ENCODE data around the gene WNK4. TPM values are rescaled to one million over a fixed set of nuclear protein-coding genes. Genes with fewer than 3 reads are reported as not detected.
"Not testable (repeated sequence)": the region's sequence is repeated elsewhere in the genome, so short reads cannot be mapped to it uniquely, and the experiment has no call there.

WNK4 gene
- total RNA-seq, result under 1 TPM; 0.42 to 0.64 TPM

DNA sequence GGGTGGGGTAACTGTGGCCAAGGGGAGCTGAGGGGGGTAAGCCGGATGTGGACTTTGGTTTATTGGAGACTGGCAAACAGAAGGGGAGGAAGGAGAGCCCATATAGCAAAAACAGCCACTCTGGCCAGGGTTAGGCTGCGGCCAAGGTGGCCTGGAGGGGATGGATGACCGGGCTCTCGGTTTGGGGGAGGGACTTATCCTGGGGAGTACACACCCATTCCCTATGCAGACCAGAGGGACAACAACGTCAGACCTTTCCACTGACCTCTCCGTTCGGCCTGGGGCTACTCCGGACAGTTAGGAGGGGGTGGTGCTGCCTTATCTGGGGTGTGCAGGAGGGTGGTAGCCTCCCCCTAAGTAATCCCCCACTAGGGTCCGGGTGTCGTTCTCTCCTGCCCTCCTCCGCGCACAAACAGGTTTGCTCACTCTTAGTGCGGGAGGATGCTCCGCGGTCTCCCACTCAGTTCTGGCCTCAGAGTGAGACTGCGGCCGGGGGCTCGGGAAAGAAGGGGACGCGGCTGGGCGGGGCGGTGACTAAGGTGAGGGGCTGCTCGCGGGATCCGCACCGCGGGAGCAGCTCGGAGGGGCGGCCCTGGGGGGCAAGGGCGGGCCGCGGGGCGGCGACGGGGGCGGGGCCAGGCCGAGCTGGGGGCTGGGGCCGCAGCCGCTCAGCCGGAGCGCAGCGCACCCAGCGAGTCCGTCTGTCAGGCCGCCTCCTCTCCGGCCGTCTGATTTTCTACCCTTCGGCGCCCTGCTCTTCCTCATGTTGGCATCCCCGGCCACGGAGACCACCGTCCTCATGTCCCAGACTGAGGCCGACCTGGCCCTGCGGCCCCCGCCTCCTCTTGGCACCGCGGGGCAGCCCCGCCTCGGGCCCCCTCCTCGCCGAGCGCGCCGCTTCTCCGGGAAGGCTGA, at the start of gene WNK4:
WNK4 (plus strand) TSS at position 675 of the 915 bp plus-strand sequence; CDS start at position 764, 89 bp downstream.
- Mint-ChIP-seq H3K4me1 (peaks cover 18% of the 10 kb centered on the region), H3K4me3 (no peak within 1 kb of the TSS), H3K27me3 (peaks cover 32% of the 10 kb centered on the region), H3K27ac (no peak within 1 kb of the TSS), H3K36me3 (ENCODE audit: low read depth) (peaks cover 26% of the 10 kb centered on the region), H3K9me3 (ENCODE audit: low read depth) (no peaks in the 10 kb centered on the region)
- DNase-seq (no peak), ATAC-seq (peak; percentile 25)
- ChIA-PET POLR2A (interaction anchor here (0.5 kb wide), 1 partner anchor 178 kb away, joined by 4 read pairs; no protein-coding TSS in a partner anchor), CTCF (no interaction called here)
- intact Hi-C loops (cut with DNase I, micrococcal nuclease), result no loop called here

DNA sequence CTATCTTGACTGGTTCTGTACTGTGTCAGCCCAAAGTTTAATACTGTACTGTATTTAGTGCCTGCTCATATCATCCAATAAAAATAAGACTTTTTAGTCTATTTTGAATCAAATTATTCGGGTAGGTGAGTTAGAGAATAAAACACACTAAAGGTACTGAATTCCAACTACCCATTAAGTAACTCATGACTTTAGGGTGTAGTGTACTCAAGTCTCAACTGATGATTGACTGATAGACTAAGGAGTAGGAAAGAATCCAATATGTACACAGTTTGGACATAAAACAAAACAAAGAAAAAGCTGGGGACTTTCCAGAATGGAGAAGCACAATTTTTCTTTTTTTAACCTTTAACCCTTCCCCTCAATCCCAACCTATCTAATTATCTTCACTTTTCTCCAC, 39.7 kb upstream of the WNK4 start:
- H3K27me3 Mint-ChIP-seq, result no peaks in the 10 kb centered on the region
- POLR2A ChIA-PET, result no interaction called here
- intact Hi-C loops (cut with DNase I, micrococcal nuclease), result loop anchor here in 1 of 2 experiments (5.0 kb wide), 1 partner anchor 577 kb away; no protein-coding TSS in a partner anchor
- CTCF ChIA-PET, result interaction anchor here (0.5 kb wide), 1 partner anchor 9 kb away, joined by 3 read pairs; no protein-coding TSS in a partner anchor
- H3K4me3 Mint-ChIP-seq, result no peak overlapping the region
- H3K36me3 Mint-ChIP-seq (ENCODE audit: low read depth), result peaks cover 2% of the 10 kb centered on the region
- peaks cover 2% of the 10 kb centered on the region for H3K9me3 Mint-ChIP-seq (ENCODE audit: low read depth)
- H3K27ac Mint-ChIP-seq, result no peak overlapping the region
- ATAC-seq (no peak), DNase-seq (no peak)
- H3K4me1 Mint-ChIP-seq, result peaks cover 19% of the 10 kb centered on the region

DNA sequence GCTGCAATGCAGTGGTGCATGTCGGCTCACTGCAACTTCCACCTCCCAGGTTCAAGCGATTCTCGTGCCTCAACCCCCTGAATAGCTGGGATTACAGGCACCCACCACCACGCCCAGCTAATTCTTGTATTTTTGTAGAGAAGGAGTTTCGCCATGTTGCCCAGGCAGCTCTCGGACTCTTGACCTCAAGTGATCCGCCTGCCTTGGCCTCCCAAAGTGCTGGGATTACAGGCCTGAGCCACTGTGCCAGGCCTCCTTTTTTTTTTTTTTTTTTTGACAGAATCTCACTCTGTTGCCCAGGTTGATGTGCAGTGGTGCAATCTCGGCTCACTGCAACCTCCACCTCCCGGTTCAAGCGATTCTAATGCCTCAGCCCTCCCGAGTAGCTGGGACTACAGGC, 37.5 kb upstream of the WNK4 start:
- peaks cover 19% of the 10 kb centered on the region for H3K4me1 Mint-ChIP-seq
- H3K27ac Mint-ChIP-seq; H3K27me3 Mint-ChIP-seq; ATAC-seq; DNase-seq; H3K36me3 Mint-ChIP-seq (ENCODE audit: low read depth); H3K9me3 Mint-ChIP-seq (ENCODE audit: low read depth); H3K4me3 Mint-ChIP-seq: not testable (repeated sequence)
- CTCF ChIA-PET, result interaction anchor here (1.0 to 1.7 kb wide), 5 partner anchors 16 to 81 kb away, joined by 3 to 12 read pairs (median 3); no protein-coding TSS in a partner anchor
- POLR2A ChIA-PET, result interaction anchor here (0.6 to 0.7 kb wide), 2 partner anchors 9 to 709 kb away, joined by 3 to 6 read pairs; no protein-coding TSS in a partner anchor
- intact Hi-C loops (cut with DNase I, micrococcal nuclease), result loop anchor here in 1 of 2 experiments (5.0 kb wide), 1 partner anchor 574 kb away; no protein-coding TSS in a partner anchor

DNA sequence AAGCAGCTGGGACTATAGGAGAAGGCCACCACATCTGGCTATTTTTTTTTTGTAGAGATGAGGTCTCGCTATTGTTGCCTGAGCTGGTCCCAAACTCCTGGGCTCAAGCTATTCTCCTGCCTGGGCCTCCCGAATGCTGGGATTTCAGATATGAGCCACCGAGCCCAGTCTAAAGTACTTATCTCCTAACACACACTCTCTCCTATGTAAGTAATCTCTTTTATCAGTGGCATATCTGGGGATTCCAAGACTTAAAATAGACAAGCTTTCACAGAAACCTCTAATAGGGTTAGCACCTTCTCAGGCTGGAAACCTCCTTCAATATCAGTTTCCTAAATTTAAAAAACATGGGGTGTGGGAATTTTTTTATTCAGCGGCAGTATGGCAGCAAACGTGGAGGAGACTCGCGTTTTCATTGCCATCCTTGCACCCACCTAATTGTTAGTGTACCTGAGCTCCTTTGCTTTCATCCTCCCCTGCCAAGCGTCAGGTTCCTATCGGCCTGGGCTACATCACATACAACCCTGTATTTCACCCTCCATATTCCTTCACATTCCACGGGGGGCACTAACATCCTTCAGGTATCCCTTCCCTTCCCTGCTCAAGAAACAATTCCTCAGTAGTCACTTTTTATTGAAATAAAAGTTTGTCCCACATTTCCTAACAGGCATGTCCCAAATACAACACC, 36.7 kb upstream of the WNK4 start:
- Mint-ChIP-seq H3K27ac (peak overlapping the region; percentile 98), H3K36me3 (ENCODE audit: low read depth) (peaks cover 2% of the 10 kb centered on the region), H3K9me3 (ENCODE audit: low read depth) (peaks cover 2% of the 10 kb centered on the region), H3K27me3 (peaks cover 5% of the 10 kb centered on the region), H3K4me1 (peaks cover 19% of the 10 kb centered on the region), H3K4me3 (peak overlapping the region; percentile 89)
- no peak for DNase-seq
- ATAC-seq, result no peak
- ChIA-PET POLR2A (interaction anchor here (0.6 to 0.7 kb wide), 2 partner anchors 428 to 709 kb away, joined by 4 to 6 read pairs; no protein-coding TSS in a partner anchor), CTCF (interaction anchor here (0.7 to 1.7 kb wide), 5 partner anchors 16 to 82 kb away, joined by 3 to 12 read pairs (median 3); partner anchors contain the start of gene VPS25)
- intact Hi-C loops (cut with DNase I, micrococcal nuclease), result loop anchor here (1.0 to 5.0 kb wide), 12 partner anchors 19 to 574 kb away; partner anchors contain the start of genes VPS25 (in 2 of the 2), AARSD1 (in 1 of the 2), CNTD1 (in 1 of the 2) and COA3 (in 1 of the 2)

DNA sequence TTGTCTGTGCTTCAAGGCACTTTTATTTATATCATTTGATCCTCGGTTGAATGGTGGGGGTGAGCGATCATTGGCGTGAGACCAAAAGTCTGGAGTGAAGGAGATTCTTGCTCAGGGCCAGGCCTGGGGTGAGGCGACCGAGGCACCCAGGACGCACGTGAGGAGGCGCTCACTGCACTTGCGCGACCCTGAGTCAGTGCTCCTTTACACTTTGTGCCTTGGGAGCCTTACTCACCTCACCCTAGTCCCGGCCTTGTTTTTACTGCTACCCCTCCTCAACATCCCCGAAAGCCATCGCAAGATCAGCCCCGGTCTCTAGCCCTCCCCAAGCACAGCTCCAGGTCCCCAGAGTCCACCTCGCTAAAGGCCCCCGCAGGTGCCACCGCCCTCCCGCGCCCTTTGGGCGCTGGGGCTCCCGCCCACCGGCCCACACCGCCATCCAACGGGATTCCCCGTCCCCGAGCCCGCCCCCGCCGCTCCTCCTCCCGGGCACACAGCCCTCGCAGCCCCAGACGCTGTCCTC, 36.1 kb upstream of the WNK4 start:
- Mint-ChIP-seq H3K9me3 (ENCODE audit: low read depth) (peaks cover 2% of the 10 kb centered on the region), H3K4me1 (peaks cover 19% of the 10 kb centered on the region), H3K4me3 (peak overlapping the region; percentile 89), H3K36me3 (ENCODE audit: low read depth) (peaks cover 2% of the 10 kb centered on the region), H3K27ac (peak overlapping the region; percentile 98), H3K27me3 (peaks cover 7% of the 10 kb centered on the region)
- peak; percentile 88 for ATAC-seq
- intact Hi-C loops (cut with DNase I, micrococcal nuclease), result loop anchor here (1.0 to 5.0 kb wide), 12 partner anchors 18 to 573 kb away; partner anchors contain the start of genes VPS25 (in 2 of the 2), AARSD1 (in 1 of the 2), CNTD1 (in 1 of the 2) and COA3 (in 1 of the 2)
- peak; percentile 85 for DNase-seq
- ChIA-PET POLR2A (no interaction called here), CTCF (interaction anchor here (0.7 to 1.7 kb wide), 4 partner anchors 19 to 83 kb away, joined by 3 to 12 read pairs (median 3); partner anchors contain the start of gene VPS25)

DNA sequence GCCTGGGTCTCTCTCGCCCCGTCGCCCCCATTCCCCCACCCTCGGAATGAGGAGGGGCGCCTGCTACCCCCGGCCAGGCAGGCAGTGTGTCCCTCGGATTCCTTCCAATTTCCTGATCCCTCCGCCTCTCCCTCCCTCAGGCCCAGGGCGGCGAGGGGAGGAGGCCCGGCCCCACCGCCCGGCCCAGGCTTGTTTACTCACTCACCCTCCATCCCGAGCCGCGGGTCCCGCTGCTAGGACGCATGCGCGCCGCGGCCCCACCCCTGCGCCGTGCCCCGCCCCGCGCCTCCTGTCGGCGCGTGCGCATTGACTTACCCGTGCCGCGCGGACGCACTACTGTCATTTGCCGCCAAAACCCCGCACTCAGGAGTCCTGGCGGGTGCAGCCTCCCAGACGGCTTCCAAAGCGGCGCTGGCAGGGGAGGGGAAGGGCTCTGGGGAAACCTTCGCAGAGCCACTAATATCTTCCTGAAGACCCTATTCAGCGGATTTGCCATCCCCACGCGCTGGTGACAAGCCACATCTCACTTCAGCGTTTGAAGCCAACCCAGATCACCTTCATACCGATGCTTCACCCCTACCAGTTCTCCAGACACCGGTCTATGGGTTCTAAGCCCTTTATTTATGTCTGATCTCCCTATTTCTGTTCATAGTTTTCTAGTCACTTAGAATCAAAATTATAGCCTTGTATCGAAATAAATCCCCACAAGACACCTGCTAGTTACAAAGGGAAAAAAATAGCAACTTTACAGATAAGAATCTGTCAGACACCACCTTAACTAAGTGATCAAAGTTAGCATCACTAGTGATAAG, 35.4 kb upstream of the WNK4 start, which contains the start of gene EZH1:
EZH1 (minus strand) TSS at position 235 of the 812 bp plus-strand sequence. CDS start 16,099 bp downstream, outside the sequence.
- Mint-ChIP-seq H3K9me3 (ENCODE audit: low read depth) (peaks cover 2% of the 10 kb centered on the region), H3K4me1 (peaks cover 19% of the 10 kb centered on the region), H3K27me3 (peaks cover 7% of the 10 kb centered on the region), H3K4me3 (peak within 1 kb of the TSS; percentile 89), H3K36me3 (ENCODE audit: low read depth) (peaks cover 2% of the 10 kb centered on the region), H3K27ac (peak within 1 kb of the TSS; percentile 98)
- ChIA-PET CTCF (no interaction called here), POLR2A (no interaction called here)
- ATAC-seq (peak; percentile 91), DNase-seq (peak; percentile 96)
- intact Hi-C loops (cut with DNase I, micrococcal nuclease), result loop anchor here (1.0 to 5.0 kb wide), 16 partner anchors 18 to 572 kb away; partner anchors contain the start of genes CNTD1 (in 2 of the 2), COA3 (in 2 of the 2), RETREG3 (in 2 of the 2) and TUBG1 (in 2 of the 2)

DNA sequence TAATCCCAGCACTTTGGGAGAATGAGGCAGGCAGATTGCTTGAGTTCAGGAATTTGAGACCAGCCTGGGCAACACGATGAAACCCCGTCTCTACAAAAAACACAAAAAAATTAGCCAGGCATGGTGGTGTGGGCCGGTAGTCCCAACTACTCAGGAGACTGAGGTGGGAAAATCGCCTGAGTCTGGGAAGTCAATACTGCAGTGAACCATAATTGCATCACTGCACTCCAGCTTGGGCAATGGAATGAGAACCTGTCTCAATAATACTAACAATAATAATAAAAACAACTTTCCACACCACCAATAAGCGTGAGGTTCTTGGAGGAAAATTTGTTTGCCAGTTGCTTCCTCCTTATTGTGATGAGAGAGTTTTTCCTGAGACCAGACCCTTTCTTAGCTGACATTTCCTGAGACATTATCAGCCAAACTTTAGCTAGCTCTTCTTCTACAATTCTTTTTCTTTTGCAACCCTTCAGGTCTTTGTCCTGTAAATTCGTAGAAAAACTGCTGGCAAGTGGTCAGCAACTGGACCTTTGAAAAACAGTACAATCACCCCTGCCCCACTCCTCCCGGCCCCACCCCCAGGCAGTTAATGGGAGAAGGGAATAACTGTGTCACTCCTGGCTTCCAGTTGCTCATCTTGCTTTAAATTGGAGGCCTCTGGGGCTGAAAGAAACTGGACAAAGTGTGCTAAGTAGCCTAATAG, 32.1 kb upstream of the WNK4 start:
- peaks cover 2% of the 10 kb centered on the region for H3K36me3 Mint-ChIP-seq (ENCODE audit: low read depth)
- ChIA-PET CTCF (interaction anchor here (0.6 to 1.7 kb wide), 4 partner anchors 11 to 200 kb away, joined by 3 to 5 read pairs (median 4); no protein-coding TSS in a partner anchor), POLR2A (no interaction called here)
- intact Hi-C loops (cut with DNase I, micrococcal nuclease), result loop anchor here in 1 of 2 experiments (5.0 kb wide), 1 partner anchor 424 kb away; the partner anchor contains the start of gene NBR1
- H3K9me3 Mint-ChIP-seq (ENCODE audit: low read depth), result peaks cover 2% of the 10 kb centered on the region
- no peak for DNase-seq
- H3K27me3 Mint-ChIP-seq, result peaks cover 10% of the 10 kb centered on the region
- no peak overlapping the region for H3K4me3 Mint-ChIP-seq
- H3K27ac Mint-ChIP-seq, result no peak overlapping the region
- H3K4me1 Mint-ChIP-seq, result peaks cover 16% of the 10 kb centered on the region
- ATAC-seq, result no peak

DNA sequence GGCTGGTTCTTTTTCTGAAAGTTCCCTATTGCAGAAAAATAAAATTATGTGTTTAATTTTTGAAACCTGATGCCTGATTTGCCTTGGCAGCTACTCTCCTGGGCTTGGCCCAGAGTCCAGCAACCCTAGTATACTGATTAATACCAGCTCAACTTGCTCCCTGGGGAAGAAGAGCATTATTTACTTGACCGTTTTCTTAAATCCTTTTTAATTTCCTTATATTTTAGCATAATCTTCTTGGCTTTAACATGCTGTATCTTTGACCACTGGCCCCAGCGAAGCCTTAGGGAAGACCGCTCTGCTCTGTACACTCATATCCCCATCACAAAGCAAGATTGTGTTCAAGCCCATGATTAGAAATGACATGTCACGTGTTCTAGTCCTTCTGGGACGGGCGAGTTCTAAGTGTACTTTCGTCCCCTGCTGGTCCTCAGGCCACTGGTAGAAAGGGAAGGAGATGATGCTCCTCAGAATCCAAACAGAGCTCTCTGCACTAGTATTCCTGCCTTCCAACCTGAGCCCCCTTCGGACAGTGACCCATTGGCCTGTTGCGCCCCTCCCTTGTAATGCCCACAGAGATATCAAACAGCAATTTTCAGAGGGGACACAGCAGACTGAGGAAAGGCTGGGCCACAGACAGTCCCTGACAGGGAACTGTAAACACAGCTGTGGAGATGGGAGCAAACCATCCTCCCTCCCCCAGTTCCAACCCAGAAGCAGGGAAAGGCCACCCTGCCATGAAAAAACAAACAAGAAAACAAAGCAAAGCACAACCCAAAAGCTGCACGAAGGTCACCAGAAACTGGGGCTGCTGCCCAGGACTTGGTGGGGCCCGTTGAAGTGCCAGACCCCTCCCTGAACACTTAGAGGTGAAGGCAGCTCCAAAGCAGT, 31.3 kb upstream of the WNK4 start:
- intact Hi-C loops (cut with DNase I, micrococcal nuclease), result loop anchor here in 1 of 2 experiments (5.0 kb wide), 1 partner anchor 423 kb away; the partner anchor contains the start of gene NBR1
- ChIA-PET CTCF (interaction anchor here (0.6 to 1.7 kb wide), 4 partner anchors 10 to 200 kb away, joined by 3 to 5 read pairs (median 4); no protein-coding TSS in a partner anchor), POLR2A (no interaction called here)
- Mint-ChIP-seq H3K4me3 (no peak overlapping the region), H3K27me3 (peaks cover 14% of the 10 kb centered on the region), H3K9me3 (ENCODE audit: low read depth) (peaks cover 2% of the 10 kb centered on the region), H3K4me1 (peaks cover 8% of the 10 kb centered on the region), H3K36me3 (ENCODE audit: low read depth) (peaks cover 2% of the 10 kb centered on the region), H3K27ac (no peak overlapping the region)
- DNase-seq (no peak), ATAC-seq (no peak)

Data from activated CD4-positive, alpha-beta T cell treated with anti-CD3 and anti-CD28 coated beads for 36 hours (primary cell).